Bronchial epithelial cell (primary cell): ENCODE data around the gene ARHGAP31. TPM values are rescaled to one million over a fixed set of nuclear protein-coding genes. Genes with fewer than 3 reads are reported as not detected.

Experiments
- DNase-seq: peaks from one replicate; pipeline ENCODE4 v3.0.0-alpha.2; 2010; ENCODE audit warnings: low read depth
- FAIRE-seq: peaks from 2 replicates; lab custom pipeline; 2011; peaks lifted over from hg19 to GRCh38; lab: Jason Lieb, UNC
- H3K27me3 ChIP-seq: 2 replicates; pipeline ENCODE4 v1.5.1; 2011; ENCODE audit warnings: low read length; ENCODE audit not compliant: control insufficient read depth, insufficient read depth
- H3K36me3 ChIP-seq: 2 replicates; pipeline ENCODE4 v1.5.1; 2011; ENCODE audit warnings: low read length; ENCODE audit not compliant: control insufficient read depth, insufficient read depth
- H3K4me3 ChIP-seq: 2 replicates; pipeline ENCODE4 v1.5.1; 2011; ENCODE audit warnings: mild to moderate bottlenecking, low read depth, low read length, control low read depth
- total RNA-seq: library from RNA; depleted of rRNA; stranded (reverse); fragments of >200 nt; gene quantifications from 2 replicates; pipeline ENCODE4 v1.2.1, GENCODE V29; 2014
- TF ChIP-seq, protein P1 (sequence below): IDR thresholded peaks from 2 replicates; pipeline ENCODE4 v1.5.1; 2011; ENCODE audit warnings: mild to moderate bottlenecking, moderate library complexity, low read length, control low read depth, inconsistent platforms; ENCODE audit not compliant: insufficient read depth, severe bottlenecking

ARHGAP31 gene
- total RNA-seq, 1 donor from 2014 or later, result 0.26 TPM

DNA sequence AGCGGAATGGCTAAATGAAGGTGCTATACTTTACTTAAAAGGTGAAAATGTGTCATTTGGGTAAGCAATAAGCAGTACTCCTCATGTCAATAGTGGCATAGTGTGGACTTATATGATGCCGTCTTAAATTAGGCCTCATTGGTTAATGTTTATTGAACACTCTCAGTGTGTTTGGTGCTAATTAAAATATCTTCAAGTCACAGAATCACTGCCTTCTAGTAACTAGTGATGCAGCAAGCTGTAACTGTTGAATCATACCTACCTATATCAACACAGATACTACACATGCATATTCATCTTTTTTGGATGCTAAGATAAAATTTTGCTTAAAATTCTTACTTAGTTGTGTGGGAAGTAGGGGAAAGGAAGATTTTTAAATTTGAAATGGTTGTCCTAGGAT lies 30.7 kb downstream of the ARHGAP31 start:
- Histone ChIP-seq H3K4me3 (no peak overlapping the region), H3K36me3 (no peaks in the 10 kb centered on the region), H3K27me3 (no peaks in the 10 kb centered on the region)
- no peak for FAIRE-seq
- no peak for DNase-seq
- TF ChIP-seq, protein P1, sequence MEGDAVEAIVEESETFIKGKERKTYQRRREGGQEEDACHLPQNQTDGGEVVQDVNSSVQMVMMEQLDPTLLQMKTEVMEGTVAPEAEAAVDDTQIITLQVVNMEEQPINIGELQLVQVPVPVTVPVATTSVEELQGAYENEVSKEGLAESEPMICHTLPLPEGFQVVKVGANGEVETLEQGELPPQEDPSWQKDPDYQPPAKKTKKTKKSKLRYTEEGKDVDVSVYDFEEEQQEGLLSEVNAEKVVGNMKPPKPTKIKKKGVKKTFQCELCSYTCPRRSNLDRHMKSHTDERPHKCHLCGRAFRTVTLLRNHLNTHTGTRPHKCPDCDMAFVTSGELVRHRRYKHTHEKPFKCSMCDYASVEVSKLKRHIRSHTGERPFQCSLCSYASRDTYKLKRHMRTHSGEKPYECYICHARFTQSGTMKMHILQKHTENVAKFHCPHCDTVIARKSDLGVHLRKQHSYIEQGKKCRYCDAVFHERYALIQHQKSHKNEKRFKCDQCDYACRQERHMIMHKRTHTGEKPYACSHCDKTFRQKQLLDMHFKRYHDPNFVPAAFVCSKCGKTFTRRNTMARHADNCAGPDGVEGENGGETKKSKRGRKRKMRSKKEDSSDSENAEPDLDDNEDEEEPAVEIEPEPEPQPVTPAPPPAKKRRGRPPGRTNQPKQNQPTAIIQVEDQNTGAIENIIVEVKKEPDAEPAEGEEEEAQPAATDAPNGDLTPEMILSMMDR, result no peak

DNA sequence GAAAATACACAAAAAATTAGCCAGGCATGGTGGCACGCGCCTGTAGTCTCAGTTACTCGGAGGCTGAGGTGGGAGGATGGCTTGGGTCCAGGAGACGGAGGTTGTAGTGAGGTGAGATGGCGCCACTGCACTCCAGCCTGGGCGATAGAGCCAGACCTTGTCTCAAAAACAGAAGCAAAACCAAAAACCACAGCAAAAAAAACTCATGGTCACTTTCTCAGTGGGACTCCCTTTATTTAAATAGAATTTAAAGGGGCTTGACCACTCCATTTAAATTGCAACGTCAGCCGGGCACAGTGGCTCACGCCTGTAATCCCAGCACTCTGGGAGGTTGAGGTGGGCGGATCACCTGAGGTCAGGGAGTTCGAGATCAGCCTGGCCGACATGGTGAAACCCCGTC lies 32.8 kb downstream of the ARHGAP31 start:
- H3K27me3 ChIP-seq, result no peaks in the 10 kb centered on the region
- no peak for DNase-seq
- TF ChIP-seq, protein P1, result no peak
- H3K4me3 ChIP-seq, result no peak overlapping the region
- no peaks in the 10 kb centered on the region for H3K36me3 ChIP-seq
- FAIRE-seq, result no peak

DNA sequence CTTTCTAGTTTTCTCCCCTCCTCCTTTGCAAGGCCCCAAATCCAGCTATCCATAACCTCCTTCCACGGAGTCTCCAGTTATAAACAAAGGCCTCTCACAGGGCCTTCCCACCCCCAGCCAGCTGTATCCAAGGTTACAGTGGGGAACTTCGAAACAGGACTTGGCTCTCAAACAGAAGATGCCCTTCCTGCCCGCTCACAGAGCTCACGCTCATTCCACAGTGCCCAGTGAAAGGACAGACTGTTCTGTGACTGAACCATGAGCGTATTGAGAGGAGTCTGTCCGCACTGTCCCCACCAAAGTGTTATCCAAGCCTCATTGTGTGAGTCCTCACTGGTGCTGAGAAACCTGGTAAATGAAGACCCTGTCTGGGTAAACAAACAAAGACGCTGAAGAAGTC lies 35.4 kb downstream of the ARHGAP31 start:
- H3K4me3 ChIP-seq, result no peak overlapping the region
- DNase-seq (no peak), FAIRE-seq (no peak)
- H3K36me3 ChIP-seq, result no peaks in the 10 kb centered on the region
- TF ChIP-seq, protein P1, result no peak
- no peaks in the 10 kb centered on the region for H3K27me3 ChIP-seq

DNA sequence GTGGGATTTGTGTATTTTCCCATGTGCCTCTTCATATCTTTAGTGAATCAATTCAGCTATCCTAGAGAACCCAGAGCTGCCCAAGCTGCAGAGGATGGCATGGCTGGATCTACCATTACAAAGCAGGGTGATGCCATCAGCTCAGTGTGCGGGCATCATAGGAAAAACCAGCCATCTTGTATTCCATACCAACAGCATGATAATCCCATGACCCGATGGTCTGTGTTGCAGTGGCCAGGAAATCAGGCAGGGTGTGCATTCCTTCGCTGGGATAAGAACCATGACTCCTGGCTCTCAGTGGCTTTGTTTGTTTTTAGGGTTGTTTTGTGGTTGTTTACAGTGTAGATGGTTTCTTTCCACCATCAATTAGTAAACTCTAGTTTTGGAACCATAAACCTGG lies 36.0 kb downstream of the ARHGAP31 start:
- Histone ChIP-seq H3K27me3 (no peaks in the 10 kb centered on the region), H3K4me3 (no peak overlapping the region), H3K36me3 (no peaks in the 10 kb centered on the region)
- FAIRE-seq (no peak), DNase-seq (no peak)
- TF ChIP-seq, protein P1, result no peak

DNA sequence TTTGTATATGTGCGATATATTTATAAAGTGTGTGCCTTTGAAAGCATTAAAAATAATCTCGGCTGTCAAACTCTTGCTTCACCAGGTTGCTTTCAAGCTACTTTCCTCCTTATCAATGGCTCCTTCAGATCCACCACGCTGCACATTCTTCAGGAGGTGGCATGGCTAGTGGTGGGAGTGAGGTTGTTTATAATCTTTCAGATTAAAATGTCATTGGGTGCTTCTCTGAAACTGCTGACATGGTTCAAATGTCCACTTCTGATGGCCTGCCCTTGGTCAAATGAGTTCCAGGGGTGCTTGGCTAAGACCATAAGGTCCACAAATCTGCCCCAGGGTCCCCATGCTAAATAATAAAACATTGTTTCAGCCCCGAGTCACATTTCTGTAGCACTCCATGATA lies 36.7 kb downstream of the ARHGAP31 start:
- no peaks in the 10 kb centered on the region for H3K36me3 ChIP-seq
- TF ChIP-seq, protein P1, result no peak
- H3K4me3 ChIP-seq, result no peak overlapping the region
- no peak for FAIRE-seq
- no peak for DNase-seq
- H3K27me3 ChIP-seq, result no peaks in the 10 kb centered on the region

DNA sequence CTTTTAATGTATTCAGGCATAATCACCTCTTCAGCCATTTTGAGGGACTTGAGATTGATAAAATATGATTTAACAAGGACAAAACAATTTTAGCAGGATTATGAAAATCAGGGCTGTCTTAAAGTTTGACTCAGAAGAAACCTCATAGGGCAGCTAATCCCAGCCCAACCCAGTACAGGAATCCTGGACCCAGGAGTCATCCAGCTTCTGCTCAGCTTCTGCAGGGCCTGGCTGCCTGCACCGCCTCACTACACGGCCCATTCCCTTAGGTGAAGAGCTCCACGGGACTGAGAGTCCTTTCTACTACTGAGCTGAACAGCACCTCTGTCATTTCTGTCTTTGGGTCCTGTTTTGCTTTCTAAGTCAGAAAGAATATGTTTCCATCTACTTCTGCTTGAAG lies 37.5 kb downstream of the ARHGAP31 start:
- DNase-seq (peak; percentile 46), FAIRE-seq (no peak)
- no peaks in the 10 kb centered on the region for H3K27me3 ChIP-seq
- no peaks in the 10 kb centered on the region for H3K36me3 ChIP-seq
- TF ChIP-seq, protein P1, result no peak
- H3K4me3 ChIP-seq, result no peak overlapping the region
